Fibroblast of skin of left quadriceps (primary cell): ENCODE data around the gene NOL9.
"Not testable (repeated sequence)": the region's sequence is repeated elsewhere in the genome, so short reads cannot be mapped to it uniquely, and the experiment has no call there.

Experiments used
- DNase-seq, 2 experiments: peaks; one replicate each; pipeline ENCODE4 v3.0.0-alpha.2; 2013; ENCODE audit warnings: low read depth in 2 of 2

The NOL9 gene

GRCh38 chr1:6503884-6504602 lies 50.3 kb downstream of the NOL9 start:
- DNase-seq, result no peak

GRCh38 chr1:6502000-6502891 lies 52.1 kb downstream of the NOL9 start:
- no peak for DNase-seq

DNA sequence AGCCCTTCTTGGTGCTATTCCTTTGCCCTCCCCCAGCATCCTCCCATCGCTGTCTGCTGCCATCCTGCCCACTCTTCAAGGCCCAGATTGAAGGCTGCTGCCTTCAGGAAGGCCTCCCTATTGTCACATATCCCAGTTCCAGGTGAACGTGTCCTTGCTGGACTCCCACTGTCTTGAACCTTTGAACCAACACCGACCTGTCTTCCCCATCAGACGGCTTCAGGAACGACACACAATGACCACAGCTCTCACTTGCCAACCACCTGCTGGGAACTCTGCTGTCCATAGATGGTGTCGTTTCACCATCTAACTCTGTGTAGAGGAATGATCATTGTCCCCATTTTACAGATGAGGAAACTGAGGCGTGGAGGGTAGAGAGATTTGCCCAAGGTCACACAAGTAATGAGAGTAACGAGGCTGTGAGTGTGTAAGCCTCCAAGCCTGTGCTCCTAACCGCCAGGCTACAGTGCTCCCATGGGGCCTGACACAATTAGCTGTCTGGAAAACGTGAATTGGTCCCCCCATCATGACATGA lies 53.0 kb downstream of the NOL9 start:
- no peak for DNase-seq

DNA sequence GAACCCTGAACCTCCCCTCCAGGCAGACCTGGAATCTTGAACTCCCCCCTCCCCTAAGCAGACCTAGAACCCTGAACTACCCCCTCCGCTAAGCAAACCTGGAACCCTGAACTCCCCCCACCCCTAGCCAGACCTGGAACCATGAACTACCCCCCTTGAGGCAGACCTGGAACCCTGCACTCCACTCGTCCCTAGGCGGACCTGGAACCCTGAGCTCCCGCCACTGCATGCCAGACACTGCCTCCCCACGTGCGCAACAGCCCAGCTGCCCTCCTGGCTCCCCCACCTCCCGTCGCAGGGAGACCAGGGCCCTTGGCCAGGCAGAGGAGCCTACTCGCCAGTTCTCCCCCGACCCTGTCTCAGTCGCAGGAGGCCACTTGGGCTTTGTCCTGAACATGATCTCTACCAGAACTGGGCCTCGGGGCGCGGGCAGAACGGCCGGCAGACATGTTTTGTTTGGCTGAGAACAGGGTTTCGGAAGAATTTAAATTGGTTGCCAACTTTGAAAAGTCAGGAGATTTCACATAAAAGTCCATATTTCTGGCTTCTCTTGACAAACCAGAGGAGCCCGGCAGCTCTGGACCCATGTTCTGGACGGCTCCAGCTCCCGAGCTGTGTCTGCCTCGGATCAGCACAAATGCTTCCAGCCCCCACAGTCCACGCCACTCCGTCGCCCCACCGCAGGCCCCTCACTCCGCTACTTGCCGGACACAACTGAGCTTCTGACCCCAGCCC lies 53.6 kb downstream of the NOL9 start:
- DNase-seq, result no peak

DNA sequence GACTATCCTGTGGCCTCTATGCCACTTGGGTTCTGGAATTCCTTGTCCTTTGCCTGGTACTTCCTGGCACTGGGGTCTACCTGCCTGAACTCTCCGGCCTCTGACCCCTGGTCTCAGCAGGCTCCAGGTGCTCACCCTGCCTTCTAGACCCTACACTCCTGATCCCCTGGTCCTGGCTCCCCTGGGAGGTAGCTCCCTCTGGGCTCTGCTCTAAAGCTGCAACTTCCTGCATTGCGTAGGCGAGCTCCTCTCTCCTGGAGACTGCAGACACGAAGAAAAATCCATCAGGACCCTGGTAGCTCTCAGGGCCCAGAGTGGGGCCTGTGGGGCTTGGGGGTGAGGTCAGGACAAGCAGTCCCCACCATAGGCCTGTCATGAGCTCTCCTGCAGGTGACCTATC lies 55.0 kb downstream of the NOL9 start:
- no peak for DNase-seq

- no peak for DNase-seq
Measured at GRCh38 chr1:6498576-6499111, 55.7 kb downstream of the NOL9 start.

DNA sequence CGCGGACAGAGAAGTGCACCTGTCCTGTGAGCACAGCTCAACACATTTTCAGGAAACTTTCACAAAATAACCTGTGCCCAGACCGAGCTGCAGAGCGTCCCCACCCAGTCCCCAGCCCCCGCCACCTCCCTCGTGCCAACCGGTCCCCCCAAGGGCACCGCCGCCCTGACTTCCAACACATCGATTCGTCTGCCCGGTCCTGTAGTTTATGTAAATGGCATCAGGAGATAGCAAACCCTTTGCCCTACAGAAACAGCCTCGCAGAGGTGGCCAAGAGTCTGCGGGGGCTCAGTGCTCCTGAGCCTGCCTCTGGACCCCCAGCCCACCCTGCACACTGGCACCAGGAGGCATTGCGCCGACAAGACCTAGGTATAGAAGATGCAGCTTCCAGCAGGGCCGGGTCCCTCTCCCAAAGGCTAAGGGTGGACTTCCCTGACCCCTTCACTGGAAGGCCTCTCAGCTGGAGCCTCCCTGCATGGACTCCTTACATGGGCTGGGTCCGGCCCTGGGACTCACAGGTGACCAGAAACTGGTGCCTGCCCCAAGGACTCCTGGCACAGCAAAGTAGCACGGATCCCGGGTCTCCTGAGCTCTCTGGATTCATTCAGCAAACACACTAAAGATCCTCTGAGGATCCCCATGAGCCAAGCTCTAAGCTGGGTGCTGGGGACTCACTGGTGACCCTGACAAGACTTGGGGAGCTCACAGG lies 56.3 kb downstream of the NOL9 start:
- no peak for DNase-seq

DNA sequence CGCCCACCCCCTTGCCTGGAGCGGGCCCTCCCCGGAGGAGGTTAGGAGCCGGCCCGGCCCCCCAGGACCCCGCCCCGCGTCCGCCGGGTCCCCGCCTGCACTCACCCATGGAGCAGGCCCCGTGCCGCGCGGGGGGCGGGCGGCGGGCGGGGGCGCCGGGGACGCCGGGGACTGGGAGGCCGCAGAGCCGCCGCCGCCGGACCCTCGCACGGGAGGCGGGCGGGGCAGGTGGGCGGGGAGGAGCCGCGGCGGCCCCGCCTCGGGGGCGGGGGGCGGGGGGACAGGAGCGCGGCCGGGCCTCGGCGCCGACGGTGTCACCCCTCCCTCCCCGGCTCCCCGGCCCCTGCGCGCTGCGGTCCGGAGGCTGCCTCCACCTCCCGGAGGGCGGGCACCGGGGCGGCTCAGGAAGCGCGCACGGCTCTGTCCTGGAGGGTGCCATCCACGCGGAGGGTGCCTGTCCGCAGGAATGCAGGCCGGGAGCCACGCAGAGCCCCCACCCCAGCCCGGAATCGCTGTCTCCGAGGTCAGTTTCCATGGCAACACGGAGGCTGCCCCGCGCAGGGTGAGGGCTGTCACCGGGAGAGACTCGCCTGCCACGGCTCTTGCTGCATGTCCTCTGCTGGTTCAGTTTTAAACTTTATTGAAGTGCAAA lies 57.0 kb downstream of the NOL9 start:
- DNase-seq, result no peak

- no peak for DNase-seq
Measured at GRCh38 chr1:6496890-6497214, 57.5 kb downstream of the NOL9 start.

DNA sequence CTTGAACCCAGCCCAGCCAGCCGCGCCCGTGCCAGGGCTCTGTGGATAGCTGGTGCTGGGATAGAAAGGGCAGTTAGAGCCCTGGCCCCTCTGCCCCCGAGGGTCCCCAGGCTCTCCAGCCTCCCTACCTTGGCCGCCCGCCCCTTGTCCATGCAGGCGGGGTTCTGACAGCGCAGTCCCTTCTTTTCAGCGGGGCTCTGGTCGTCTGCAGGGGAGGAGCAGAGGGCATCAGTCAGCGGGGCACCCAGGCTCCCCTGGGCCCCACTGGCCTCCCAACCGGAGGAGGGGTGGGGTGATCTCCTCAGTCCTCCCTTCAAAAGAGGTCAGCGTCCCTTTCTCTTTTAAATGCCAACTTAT lies 58.0 kb downstream of the NOL9 start:
- DNase-seq, result no peak

GRCh38 chr1:6495540-6496364 lies 58.6 kb downstream of the NOL9 start:
- no peak for DNase-seq

DNA sequence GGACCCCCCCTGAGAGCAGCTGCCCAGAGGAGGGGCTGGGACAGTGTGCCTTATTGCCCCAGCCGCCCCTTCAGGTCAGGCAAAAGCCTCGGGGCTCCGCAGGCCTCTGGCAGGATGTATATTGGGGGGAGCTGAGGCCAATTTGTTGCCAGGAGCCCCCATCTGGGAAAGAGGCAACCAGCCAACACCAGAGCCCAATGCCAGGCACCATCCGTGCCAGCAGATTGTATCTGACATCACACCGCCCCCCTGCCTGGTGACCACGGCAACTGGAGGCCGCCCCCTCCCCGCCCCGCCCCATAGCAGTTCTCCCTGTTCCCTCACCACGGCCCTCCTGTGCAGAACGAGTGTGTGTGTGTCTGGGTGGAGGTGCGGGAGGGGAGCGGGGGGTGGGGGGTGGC lies 59.3 kb downstream of the NOL9 start:
- DNase-seq, result no peak

DNA sequence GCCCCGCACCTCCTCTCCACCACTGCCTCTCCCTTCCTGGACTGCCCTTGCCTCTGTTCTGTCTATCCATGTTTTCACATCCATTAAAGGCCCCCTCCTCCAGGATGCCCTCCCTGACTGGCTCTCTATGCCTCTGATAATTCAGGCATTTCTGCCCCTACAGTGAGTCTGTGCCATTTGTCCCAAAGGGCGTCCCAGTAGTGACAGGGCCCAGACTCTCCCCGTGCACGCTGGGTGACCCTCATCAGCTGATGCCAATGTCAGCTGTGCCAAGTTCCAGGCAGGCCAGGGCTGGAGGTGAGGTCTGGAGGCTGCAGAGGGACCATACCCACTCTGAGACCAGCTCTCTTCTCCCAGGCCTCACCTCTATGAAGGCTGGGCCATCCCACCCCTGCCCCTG lies 59.7 kb downstream of the NOL9 start:
- DNase-seq, result no peak

DNA sequence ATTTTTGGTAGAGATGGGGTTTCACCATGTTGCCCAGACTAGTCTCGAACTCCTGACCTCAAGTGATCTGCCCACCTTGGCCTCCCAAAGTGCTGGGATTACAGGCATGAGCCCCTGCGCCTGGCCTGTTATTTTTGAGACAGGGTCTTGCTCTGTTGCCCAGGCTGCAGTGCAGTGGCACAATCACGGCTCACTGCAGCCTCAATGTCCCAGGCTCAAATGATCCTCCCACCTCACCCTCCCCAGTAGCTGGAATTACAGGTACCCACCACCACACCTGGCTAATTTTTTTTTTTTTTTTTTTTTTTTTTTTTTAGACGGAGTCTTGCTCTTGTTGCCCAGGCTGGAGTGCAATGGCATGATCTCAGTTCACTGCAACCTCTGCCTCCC lies 60.5 kb downstream of the NOL9 start:
- DNase-seq, result not testable (repeated sequence)

DNA sequence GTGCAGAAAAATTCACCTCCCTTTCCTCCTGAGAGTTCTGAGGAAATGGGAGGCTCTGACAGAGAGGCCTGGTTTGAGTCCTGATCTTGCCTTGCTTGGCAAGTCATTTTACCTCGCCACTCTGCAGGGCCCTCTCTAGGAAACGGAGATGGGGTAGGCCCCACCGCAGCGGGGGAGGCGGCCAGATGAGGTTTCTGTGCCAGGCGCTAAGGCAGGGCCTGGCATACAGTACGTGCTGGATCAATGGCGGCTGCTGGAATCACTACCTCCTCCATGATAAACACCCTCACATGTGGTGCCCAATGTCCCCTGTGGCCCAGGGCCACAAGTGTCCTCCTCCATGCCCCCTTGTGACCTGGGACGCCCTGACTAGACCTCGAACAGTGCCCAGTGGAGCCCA lies 62.3 kb downstream of the NOL9 start:
- no peak for DNase-seq

DNA sequence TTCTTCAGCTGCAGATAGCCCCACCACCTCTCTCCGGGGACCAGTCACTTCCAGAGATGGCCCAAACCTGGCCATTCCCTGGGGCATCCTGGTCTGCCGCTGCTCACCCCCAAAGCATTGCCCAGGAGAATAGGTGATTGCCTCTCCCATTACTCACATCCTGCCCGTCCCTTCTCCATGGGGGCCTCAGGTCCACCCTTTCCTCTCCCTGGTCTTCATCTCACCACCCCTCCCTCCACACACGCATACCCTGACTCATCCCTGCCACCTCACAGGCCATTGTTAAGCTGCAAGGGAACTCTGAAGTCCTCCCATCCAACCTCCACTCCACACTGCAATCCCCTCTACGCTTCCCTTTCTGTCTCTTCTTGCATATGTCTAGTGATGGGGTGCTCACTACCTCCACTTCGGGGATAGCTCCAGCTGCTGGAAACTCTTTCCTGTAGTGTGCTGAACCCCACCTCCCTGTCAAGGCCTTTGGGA lies 62.8 kb downstream of the NOL9 start, which contains the start of gene PLEKHG5:
Gene PLEKHG5, minus strand, starts transcription at position 188 of the 483 bp plus-strand sequence. CDS start 14,096 bp downstream, outside the sequence.
- peak; percentile 43 for DNase-seq

GRCh38 chr1:6491081-6491449 lies 63.2 kb downstream of the NOL9 start:
- DNase-seq, result no peak

DNA sequence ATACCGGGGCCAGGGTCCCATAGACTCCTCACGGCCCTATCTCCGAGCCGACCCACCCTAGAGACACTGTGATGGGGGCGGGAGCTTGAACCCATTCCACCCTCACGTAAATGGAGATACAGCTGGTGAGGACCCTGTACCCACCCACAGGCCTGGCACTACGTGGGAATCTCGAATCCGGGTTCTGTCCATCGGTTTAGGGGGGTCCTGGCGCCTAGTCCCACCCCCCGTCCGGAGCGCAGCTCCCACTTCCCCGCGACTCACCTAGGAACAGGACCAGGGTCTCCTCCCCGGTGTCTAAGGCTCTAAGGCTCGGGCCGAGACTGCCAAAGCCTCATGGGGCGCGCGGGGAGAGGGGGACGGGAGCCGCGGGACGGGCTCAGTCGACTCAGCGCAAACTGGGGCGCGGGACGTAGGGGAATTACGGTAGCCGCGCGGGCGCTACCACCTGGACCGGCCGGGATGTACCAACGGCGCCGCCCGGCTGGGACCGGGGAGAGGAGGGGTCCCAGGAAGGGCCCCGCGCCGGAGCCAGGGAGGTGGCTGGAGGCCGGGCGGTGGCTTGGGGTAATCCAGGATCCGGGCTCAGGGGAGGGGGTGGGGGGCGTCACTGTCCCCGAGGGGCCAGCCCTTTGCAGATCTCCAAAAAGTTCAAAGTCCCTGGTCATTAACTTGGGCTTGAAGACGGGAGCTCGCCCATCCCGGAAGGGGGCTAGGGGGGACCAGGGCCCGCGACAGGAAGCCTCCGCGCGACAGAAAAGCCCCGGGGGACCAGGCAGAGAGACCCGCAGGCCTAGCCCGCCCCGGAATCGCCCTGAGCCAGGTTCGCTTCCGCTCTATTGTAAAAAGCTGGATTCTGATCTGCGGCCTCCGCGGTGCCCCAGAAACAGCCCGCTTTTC lies 63.9 kb downstream of the NOL9 start:
- peak; percentile 39 to 50 for DNase-seq

- DNase-seq, result peak; percentile 32 to 41
Measured at GRCh38 chr1:6489799-6490180, 64.5 kb downstream of the NOL9 start.
